H1 (cell line): Measurements from ENCODE around the gene GSTO2. TPM values are rescaled to one million over a fixed set of nuclear protein-coding genes. Genes with fewer than 3 reads are reported as not detected.
A peak's percentile ranks its signal among the peaks of the same experiment; 100 is the strongest.

Experiments used
- CTCF ChIA-PET: fragments of 300-600 bp; sonication (Branson Sonifier 250); formaldehyde crosslinking; loops from one replicate; lab custom pipeline; 2021; ENCODE audit not compliant: partially characterized antibody; lab: Charles Lee
- POLR2A ChIA-PET: fragments of 300-600 bp; sonication (Branson Sonifier 250); formaldehyde crosslinking; loops from one replicate; lab custom pipeline; 2021; ENCODE audit warnings: inconsistent platforms; ENCODE audit not compliant: partially characterized antibody; lab: Charles Lee
- DNase-seq, 2 experiments: peaks; one replicate each; pipeline versions ENCODE4 v3.0.0 to v3.0.0-alpha.2; 2010 to 2022; ENCODE audit warnings: low spot score in 2 of 2, low read depth in 1 of 2, mixed read lengths in 1 of 2
- FAIRE-seq: peaks from 2 replicates; lab custom pipeline; 2011; peaks lifted over from hg19 to GRCh38; lab: Jason Lieb, UNC
- H2AFZ ChIP-seq: 2 replicates; pipeline ENCODE4 v1.8.1; 2012; ENCODE audit warnings: low read length, inconsistent platforms
- H2AK5ac ChIP-seq: 2 replicates; pipeline ENCODE4 v1.6.1; 2013; ENCODE audit warnings: low read depth, low read length
- H2BK120ac ChIP-seq: replicated peaks from 2 replicates; pipeline ENCODE3; 2013; ENCODE audit warnings: low read depth, low read length, inconsistent platforms
- H2BK12ac ChIP-seq: 2 replicates; pipeline ENCODE4 v1.6.1; 2013; ENCODE audit warnings: low read depth, low read length
- H2BK15ac ChIP-seq: 2 replicates; pipeline ENCODE4 v1.6.1; 2013; ENCODE audit warnings: low read length
- H2BK20ac ChIP-seq: 2 replicates; pipeline ENCODE4 v1.6.1; 2013; ENCODE audit warnings: low read length
- H2BK5ac ChIP-seq: 2 replicates; pipeline ENCODE4 v1.6.1; 2013; ENCODE audit warnings: low read depth, low read length
- H3K14ac ChIP-seq: 2 replicates; pipeline ENCODE4 v1.6.1; 2013; ENCODE audit warnings: inconsistent platforms; ENCODE audit not compliant: insufficient read length
- H3K18ac ChIP-seq: 2 replicates; pipeline ENCODE4 v1.6.1; 2013; ENCODE audit warnings: low read length; ENCODE audit errors: extremely low read depth
- H3K23ac ChIP-seq: 2 replicates; pipeline ENCODE4 v1.6.1; 2013; ENCODE audit warnings: inconsistent platforms; ENCODE audit not compliant: insufficient read length
- H3K23me2 ChIP-seq: 2 replicates; pipeline ENCODE4 v1.6.1; 2013; ENCODE audit warnings: low read depth, low read length
- H3K27ac ChIP-seq: 2 replicates; pipeline ENCODE4 v1.6.1; 2011; ENCODE audit warnings: low read depth, low read length, inconsistent platforms
- H3K27me3 ChIP-seq, 4 experiments: replicated peaks in 1 of 4; 1 replicate in 1 of 4; 2 replicates in 3 of 4; pipeline versions ENCODE4 v1.6.1 to v1.8.1; 2011 to 2013; ENCODE audit warnings: low read length in 3 of 4, mild to moderate bottlenecking in 3 of 4, inconsistent platforms in 2 of 4, mixed read lengths in 2 of 4, moderate library complexity in 1 of 4; ENCODE audit not compliant: control insufficient read depth in 3 of 4, insufficient read depth in 3 of 4; ENCODE audit errors: extremely low read depth in 1 of 4
- H3K36me3 ChIP-seq, 4 experiments: 2 replicates each; pipeline versions ENCODE4 v1.6.1 to v1.8.1; 2011 to 2013; ENCODE audit warnings: mild to moderate bottlenecking in 4 of 4, low read length in 3 of 4, moderate library complexity in 2 of 4, control low read depth in 1 of 4, inconsistent platforms in 1 of 4; ENCODE audit not compliant: insufficient read depth in 4 of 4, control insufficient read depth in 2 of 4
- H3K4ac ChIP-seq: replicated peaks from 2 replicates; pipeline ENCODE3; 2013; ENCODE audit warnings: low read length, low read depth, mixed read lengths, inconsistent platforms; ENCODE audit not compliant: insufficient read length
- H3K4me1 ChIP-seq, 4 experiments: replicated peaks in 1 of 4; 1 replicate in 1 of 4; 2 replicates in 3 of 4; pipeline versions ENCODE4 v1.6.1 to v1.8.1; 2011 to 2013; ENCODE audit warnings: low read length in 3 of 4, inconsistent platforms in 2 of 4, mixed read lengths in 1 of 4; ENCODE audit not compliant: insufficient read depth in 4 of 4, control insufficient read depth in 3 of 4
- H3K4me2 ChIP-seq, 2 experiments: 2 replicates each; pipeline versions ENCODE4 v1.6.1 to v1.8.1; 2011 to 2013; ENCODE audit warnings: low read depth in 2 of 2, low read length in 2 of 2, control low read depth in 1 of 2, inconsistent platforms in 1 of 2, mild to moderate bottlenecking in 1 of 2; ENCODE audit not compliant: insufficient read depth in 1 of 2
- H3K4me3 ChIP-seq, 4 experiments: fragments of 200-600, 300-600 bp in 1 of 4; sonication (generic), shearing (Covaris generic), sonication (Bioruptor Twin) in 1 of 4; 2 replicates each; pipeline versions ENCODE4 v1.5.1 to v1.8.1; 2011 to 2016; ENCODE audit warnings: low read length in 4 of 4, low read depth in 3 of 4, control low read depth in 2 of 4, inconsistent platforms in 2 of 4, mild to moderate bottlenecking in 2 of 4, mixed read lengths in 1 of 4, moderate library complexity in 1 of 4; ENCODE audit not compliant: insufficient read depth in 2 of 4; ENCODE audit errors: extremely low read depth in 1 of 4
- H3K56ac ChIP-seq: replicated peaks from 2 replicates; pipeline ENCODE3; 2013; ENCODE audit warnings: low read depth, mild to moderate bottlenecking, mixed read lengths, low read length, inconsistent platforms; ENCODE audit not compliant: insufficient read length
- H3K79me1 ChIP-seq: 2 replicates; pipeline ENCODE4 v1.6.1; 2013; ENCODE audit warnings: low read depth, low read length, control low read depth
- H3K79me2 ChIP-seq, 2 experiments: 2 replicates each; pipeline versions ENCODE4 v1.6.1 to v1.8.1; 2012 to 2013; ENCODE audit warnings: low read length in 2 of 2, mild to moderate bottlenecking in 2 of 2, inconsistent platforms in 1 of 2; ENCODE audit not compliant: insufficient read depth in 2 of 2, control insufficient read depth in 1 of 2
- H3K9ac ChIP-seq, 4 experiments: replicated peaks in 1 of 4; 1 replicate in 1 of 4; 2 replicates in 3 of 4; pipeline versions ENCODE4 v1.6.1 to v1.8.1; 2011 to 2013; ENCODE audit warnings: low read depth in 3 of 4, low read length in 3 of 4, control low read depth in 2 of 4, mild to moderate bottlenecking in 2 of 4, moderate library complexity in 2 of 4, inconsistent platforms in 1 of 4; ENCODE audit errors: extremely low read depth in 1 of 4
- H3K9me3 ChIP-seq, 2 experiments: 2 replicates each; pipeline versions ENCODE4 v1.6.1 to v1.8.1; 2012 to 2013; ENCODE audit warnings: mild to moderate bottlenecking in 2 of 2, moderate library complexity in 2 of 2, control low read depth in 1 of 2, inconsistent platforms in 1 of 2, low read depth in 1 of 2, low read length in 1 of 2, mixed read lengths in 1 of 2; ENCODE audit not compliant: insufficient read depth in 2 of 2
- H4K20me1 ChIP-seq, 2 experiments: replicated peaks in 1 of 2; 2 replicates each; pipeline versions ENCODE3 to v1.8.1; 2011 to 2013; ENCODE audit warnings: inconsistent platforms in 2 of 2, low read length in 2 of 2, mild to moderate bottlenecking in 1 of 2; ENCODE audit not compliant: insufficient read depth in 2 of 2, control insufficient read depth in 1 of 2
- H4K5ac ChIP-seq: 2 replicates; pipeline ENCODE4 v1.6.1; 2013; ENCODE audit warnings: low read length, low read depth, mixed read lengths, inconsistent platforms; ENCODE audit not compliant: insufficient read length
- H4K8ac ChIP-seq: 2 replicates; pipeline ENCODE4 v1.8.0; 2013; ENCODE audit warnings: mild to moderate bottlenecking, moderate library complexity, low read length, inconsistent platforms; ENCODE audit not compliant: insufficient read depth; ENCODE audit errors: extremely low read depth
- H4K91ac ChIP-seq: replicated peaks from 2 replicates; pipeline ENCODE3; 2013; ENCODE audit warnings: low read length, mixed read lengths, inconsistent platforms; ENCODE audit not compliant: insufficient read length
- KDM1A ChIP-seq: fragments of 200-600, 300-600 bp; sonication (generic); IDR thresholded peaks from 2 replicates; pipeline ENCODE4 v1.7.1; 2016; ENCODE audit warnings: mild to moderate bottlenecking, low read length, borderline replicate concordance
- RAD21 ChIP-seq, 2 experiments: IDR thresholded peaks in 1 of 2; conservative IDR thresholded peaks in 1 of 2; 2 replicates each; pipeline ENCODE4 v1.6.1; 2011; ENCODE audit warnings: low read depth in 2 of 2, low read length in 2 of 2, improper control_type of control experiment in 1 of 2, inconsistent platforms in 1 of 2, mild to moderate bottlenecking in 1 of 2, moderate library complexity in 1 of 2
- RNF2 ChIP-seq: fragments of 200-900, 300-1000 bp; sonication (generic); IDR thresholded peaks from 2 replicates; pipeline ENCODE4 v1.7.1; 2016; ENCODE audit warnings: borderline replicate concordance, low read depth, mild to moderate bottlenecking, antibody characterized with exemption, low read length; ENCODE audit not compliant: poor library complexity, severe bottlenecking; ENCODE audit errors: missing control alignments
- YY1 ChIP-seq: IDR thresholded peaks from 2 replicates; pipeline ENCODE4 v1.6.1; 2011; ENCODE audit warnings: low read depth, mild to moderate bottlenecking, low read length
- WGBS, 2 experiments: shearing (Covaris generic) in 1 of 2; methylation state at CpG; one replicate each; pipeline versions ENCODE4 v1.1.6 to v1.1.7; 2013 to 2015; ENCODE audit warnings: low lambda C conversion rate in 2 of 2, mixed read lengths in 2 of 2, inconsistent platforms in 1 of 2, low coverage in 1 of 2, missing lambda C conversion rate in 1 of 2; ENCODE audit not compliant: insufficient replicate concordance in 2 of 2, insufficient coverage in 1 of 2, insufficient read length in 1 of 2; ENCODE audit errors: extremely low coverage in 1 of 2, missing lambda C conversion rate in 1 of 2; 5-methylcytosine and 5-hydroxymethylcytosine counted together
- polyA plus RNA-seq, 7 experiments: library from polyadenylated mRNA; depleted of rRNA in 3 of 7; stranded (reverse) in 5 of 7; unstranded in 2 of 7; fragments of >200 nt in 5 of 7; fragments of 200-250 nt in 2 of 7; gene quantifications; 1 replicate in 5 of 7; 2 replicates in 1 of 7; 4 replicates in 1 of 7; pipeline versions ENCODE4 v1.2.1 to v1.2.3, GENCODE V29; 2011 to 2013; ENCODE audit warnings: missing spikeins in 2 of 7, mixed read lengths in 2 of 7
- total RNA-seq: library from RNA; stranded (reverse); fragmentation: NEBNext Ultra II Directional; extraction: Animal tissue kit (Norgen Biotek cat#: 25700); gene quantifications from 2 replicates; pipeline ENCODE4 v1.2.1, GENCODE V29; 2021

Gene GSTO2
- total and polyA plus RNA-seq, 2 of the 8 experiments (the other 6 are each of a cell fraction or from before 2014, with no cell fraction given), result 13.1 to 41.7 TPM

DNA sequence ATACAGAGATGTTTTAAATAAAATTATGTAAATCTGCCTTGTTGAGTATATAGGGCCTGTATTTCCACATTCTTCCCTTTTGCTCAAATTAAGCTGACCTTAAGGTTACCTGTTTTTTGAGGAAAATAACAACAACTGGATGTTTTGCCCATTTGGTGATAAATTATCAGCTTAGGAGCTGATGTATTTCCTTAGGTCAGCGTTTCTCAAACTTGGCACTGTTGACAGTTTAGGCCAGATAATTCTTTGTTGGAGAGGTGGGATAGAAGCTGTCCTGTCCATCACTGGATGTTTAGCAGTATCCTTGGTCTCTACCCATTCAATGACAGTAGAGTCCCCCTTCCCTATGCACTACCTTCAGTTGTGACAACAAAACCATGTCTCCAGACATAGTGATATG lies 7.2 kb downstream of the GSTO2 start:
- Histone ChIP-seq H3K18ac (no peak overlapping the region), H4K91ac (no peak overlapping the region), H3K27me3 (peaks cover 0 to 7% (median 2%) of the 10 kb centered on the region in 4 experiments; a peak in 2 of 7 replicates), H3K27ac (no peak overlapping the region), H4K20me1 (no peaks in the 10 kb centered on the region), H4K8ac (no peak overlapping the region), H2AK5ac (no peak overlapping the region), H2BK15ac (no peak overlapping the region), H3K79me1 (no peaks in the 10 kb centered on the region), H3K56ac (no peak overlapping the region), H2AFZ (no peak overlapping the region), H3K9ac (no peak overlapping the region), H3K4ac (no peak overlapping the region), H2BK5ac (no peak overlapping the region), H3K36me3 (peaks cover 0 to 2% (median 0%) of the 10 kb centered on the region in 4 experiments; a peak in 2 of 8 replicates), H3K4me3 (no peak overlapping the region), H3K14ac (no peak overlapping the region), H2BK20ac (no peak overlapping the region), H2BK120ac (no peak overlapping the region), H3K9me3 (no peaks in the 10 kb centered on the region), H3K4me1 (peaks cover 0 to 1% (median 0%) of the 10 kb centered on the region in 4 experiments; a peak in 2 of 7 replicates), H4K5ac (no peak overlapping the region), H3K23ac (no peak overlapping the region), H3K4me2 (peak overlapping the region; percentile 19 to 59; a peak in 1 of 4 replicates), H3K23me2 (no peaks in the 10 kb centered on the region), H3K79me2 (no peaks in the 10 kb centered on the region), H2BK12ac (no peak overlapping the region)
- no peak for FAIRE-seq
- TF ChIP-seq RNF2 (no peak), YY1 (no peak), RAD21 (IDR thresholded peaks at IDR 0.05 in 1 of 2, conservative IDR thresholded peaks at IDR 0.05 in 1 of 2; ENCODE audit: low read depth in 2 of 2, low read length in 2 of 2) (no peak), KDM1A (no peak)
- ChIA-PET POLR2A (interaction anchor here (0.5 to 3.4 kb wide), 8 partner anchors 9 to 53 kb away, joined by 3 to 20 read pairs (median 4); partner anchors contain the start of gene GSTO1), CTCF (interaction anchor here (0.9 to 8.7 kb wide), 19 partner anchors 8 to 563 kb away, joined by 3 to 146 read pairs (median 8); partner anchors contain the start of genes CFAP58 and ITPRIP)
- 94% methylated on average over 1 of the region's 1 CpG; no CpG with 5 or more reads in 1 of the 2 experiments for WGBS, 2 experiments
- DNase-seq, result no peak
